Measurements from ENCODE around the gene HSPB7.

DNA sequence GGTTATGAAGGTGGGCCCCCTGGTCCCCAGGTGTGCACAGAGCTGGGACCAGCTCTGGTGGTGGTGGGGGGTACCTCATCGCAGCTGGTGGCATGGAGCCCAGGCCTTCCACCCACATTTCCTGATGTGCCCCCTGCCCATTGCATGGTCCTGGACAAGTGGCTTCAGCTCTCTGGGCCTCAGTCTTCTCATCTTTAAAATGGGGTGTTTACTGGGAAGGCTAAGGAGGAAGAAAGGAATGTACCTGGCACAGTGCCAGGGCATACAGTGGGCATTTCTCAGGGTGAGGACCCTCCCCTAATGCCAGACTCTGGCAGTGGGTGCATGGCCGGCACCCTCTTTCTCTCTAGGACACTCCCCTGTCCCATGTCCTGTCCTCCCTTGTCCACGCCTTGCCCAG lies 33.2 kb upstream of the HSPB7 start:
- TF ChIP-seq, protein P1, sequence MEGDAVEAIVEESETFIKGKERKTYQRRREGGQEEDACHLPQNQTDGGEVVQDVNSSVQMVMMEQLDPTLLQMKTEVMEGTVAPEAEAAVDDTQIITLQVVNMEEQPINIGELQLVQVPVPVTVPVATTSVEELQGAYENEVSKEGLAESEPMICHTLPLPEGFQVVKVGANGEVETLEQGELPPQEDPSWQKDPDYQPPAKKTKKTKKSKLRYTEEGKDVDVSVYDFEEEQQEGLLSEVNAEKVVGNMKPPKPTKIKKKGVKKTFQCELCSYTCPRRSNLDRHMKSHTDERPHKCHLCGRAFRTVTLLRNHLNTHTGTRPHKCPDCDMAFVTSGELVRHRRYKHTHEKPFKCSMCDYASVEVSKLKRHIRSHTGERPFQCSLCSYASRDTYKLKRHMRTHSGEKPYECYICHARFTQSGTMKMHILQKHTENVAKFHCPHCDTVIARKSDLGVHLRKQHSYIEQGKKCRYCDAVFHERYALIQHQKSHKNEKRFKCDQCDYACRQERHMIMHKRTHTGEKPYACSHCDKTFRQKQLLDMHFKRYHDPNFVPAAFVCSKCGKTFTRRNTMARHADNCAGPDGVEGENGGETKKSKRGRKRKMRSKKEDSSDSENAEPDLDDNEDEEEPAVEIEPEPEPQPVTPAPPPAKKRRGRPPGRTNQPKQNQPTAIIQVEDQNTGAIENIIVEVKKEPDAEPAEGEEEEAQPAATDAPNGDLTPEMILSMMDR (conservative IDR thresholded peaks at IDR 0.05; ENCODE audit: low read depth in 2 of 2), result no peak
- TF ChIP-seq, protein P2, sequence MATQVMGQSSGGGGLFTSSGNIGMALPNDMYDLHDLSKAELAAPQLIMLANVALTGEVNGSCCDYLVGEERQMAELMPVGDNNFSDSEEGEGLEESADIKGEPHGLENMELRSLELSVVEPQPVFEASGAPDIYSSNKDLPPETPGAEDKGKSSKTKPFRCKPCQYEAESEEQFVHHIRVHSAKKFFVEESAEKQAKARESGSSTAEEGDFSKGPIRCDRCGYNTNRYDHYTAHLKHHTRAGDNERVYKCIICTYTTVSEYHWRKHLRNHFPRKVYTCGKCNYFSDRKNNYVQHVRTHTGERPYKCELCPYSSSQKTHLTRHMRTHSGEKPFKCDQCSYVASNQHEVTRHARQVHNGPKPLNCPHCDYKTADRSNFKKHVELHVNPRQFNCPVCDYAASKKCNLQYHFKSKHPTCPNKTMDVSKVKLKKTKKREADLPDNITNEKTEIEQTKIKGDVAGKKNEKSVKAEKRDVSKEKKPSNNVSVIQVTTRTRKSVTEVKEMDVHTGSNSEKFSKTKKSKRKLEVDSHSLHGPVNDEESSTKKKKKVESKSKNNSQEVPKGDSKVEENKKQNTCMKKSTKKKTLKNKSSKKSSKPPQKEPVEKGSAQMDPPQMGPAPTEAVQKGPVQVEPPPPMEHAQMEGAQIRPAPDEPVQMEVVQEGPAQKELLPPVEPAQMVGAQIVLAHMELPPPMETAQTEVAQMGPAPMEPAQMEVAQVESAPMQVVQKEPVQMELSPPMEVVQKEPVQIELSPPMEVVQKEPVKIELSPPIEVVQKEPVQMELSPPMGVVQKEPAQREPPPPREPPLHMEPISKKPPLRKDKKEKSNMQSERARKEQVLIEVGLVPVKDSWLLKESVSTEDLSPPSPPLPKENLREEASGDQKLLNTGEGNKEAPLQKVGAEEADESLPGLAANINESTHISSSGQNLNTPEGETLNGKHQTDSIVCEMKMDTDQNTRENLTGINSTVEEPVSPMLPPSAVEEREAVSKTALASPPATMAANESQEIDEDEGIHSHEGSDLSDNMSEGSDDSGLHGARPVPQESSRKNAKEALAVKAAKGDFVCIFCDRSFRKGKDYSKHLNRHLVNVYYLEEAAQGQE (IDR thresholded peaks at IDR 0.05; ENCODE audit: unreplicated experiment), result no peak
- no peak for TF ChIP-seq EZH2 (IDR thresholded peaks at IDR 0.05; ENCODE audit: low read depth, unreplicated experiment)
- TF ChIP-seq CREB1 (CRISPR knock-in tag; IDR thresholded peaks at IDR 0.05; ENCODE audit: low read depth), result no peak
- no peak for TF ChIP-seq EZH2phosphoT487 (IDR thresholded peaks at IDR 0.05; ENCODE audit: unreplicated experiment)
- TF ChIP-seq POLR2AphosphoS5 (IDR thresholded peaks at IDR 0.05; ENCODE audit: low read depth), result no peak
- TF ChIP-seq STAT1 (IDR thresholded peaks at IDR 0.05; ENCODE audit: unreplicated experiment), result no peak
- TF ChIP-seq, protein P3, sequence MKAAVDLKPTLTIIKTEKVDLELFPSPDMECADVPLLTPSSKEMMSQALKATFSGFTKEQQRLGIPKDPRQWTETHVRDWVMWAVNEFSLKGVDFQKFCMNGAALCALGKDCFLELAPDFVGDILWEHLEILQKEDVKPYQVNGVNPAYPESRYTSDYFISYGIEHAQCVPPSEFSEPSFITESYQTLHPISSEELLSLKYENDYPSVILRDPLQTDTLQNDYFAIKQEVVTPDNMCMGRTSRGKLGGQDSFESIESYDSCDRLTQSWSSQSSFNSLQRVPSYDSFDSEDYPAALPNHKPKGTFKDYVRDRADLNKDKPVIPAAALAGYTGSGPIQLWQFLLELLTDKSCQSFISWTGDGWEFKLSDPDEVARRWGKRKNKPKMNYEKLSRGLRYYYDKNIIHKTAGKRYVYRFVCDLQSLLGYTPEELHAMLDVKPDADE (IDR thresholded peaks at IDR 0.05), result no peak
- TF ChIP-seq NANOG (IDR thresholded peaks at IDR 0.05; ENCODE audit: borderline replicate concordance), result no peak
- no peak for TF ChIP-seq ZNF114 (CRISPR knock-in tag; IDR thresholded peaks at IDR 0.05)
- TF ChIP-seq JUNB (IDR thresholded peaks at IDR 0.05; ENCODE audit: unreplicated experiment), result no peak
- TF ChIP-seq ZNF331 (CRISPR knock-in tag; IDR thresholded peaks at IDR 0.05; ENCODE audit: low read depth), result no peak
